Esophagus squamous epithelium (tissue), 4 donors: ENCODE measurements around the gene EXOC6.

Experiments used
- POLR2A ChIP-seq, 4 donors: fragments of 450-650 bp; IDR thresholded peaks; one replicate each; pipeline ENCODE4 v1.6.1; 2017; ENCODE audit warnings: antibody characterized with exemption in 4 of 4, mild to moderate bottlenecking in 4 of 4, moderate library complexity in 3 of 4
- TF ChIP-seq, protein P1 (sequence below), 6 experiments: fragments of 450-650 bp in 4 of 6; fragments of 200-600 bp in 2 of 6; sonication (generic) in 2 of 6; IDR thresholded peaks; one replicate each; pipeline ENCODE4 v1.5.1; 2016 to 2019; ENCODE audit warnings: antibody characterized with exemption in 6 of 6, mild to moderate bottlenecking in 4 of 6, moderate library complexity in 4 of 6

DNA sequence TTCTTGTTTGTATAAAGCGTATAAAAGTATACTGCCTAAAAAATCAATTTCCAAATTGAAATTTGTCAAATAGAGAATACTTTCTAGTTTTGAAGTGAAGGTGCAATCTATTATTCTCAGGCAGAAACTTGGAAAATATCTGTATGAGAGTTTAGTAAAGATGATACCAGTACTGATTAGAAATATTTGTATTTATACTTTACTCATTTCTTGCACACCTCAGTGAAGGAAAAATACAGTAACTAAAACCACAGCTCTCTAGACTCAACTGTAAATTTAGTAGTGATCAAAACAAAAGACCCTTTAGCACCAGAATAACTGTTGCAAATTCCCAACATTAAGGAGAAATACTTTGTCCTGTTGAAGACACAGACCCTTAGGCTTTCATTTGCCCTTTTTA, 140.9 kb downstream of the EXOC6 start:
- TF ChIP-seq, protein P1, sequence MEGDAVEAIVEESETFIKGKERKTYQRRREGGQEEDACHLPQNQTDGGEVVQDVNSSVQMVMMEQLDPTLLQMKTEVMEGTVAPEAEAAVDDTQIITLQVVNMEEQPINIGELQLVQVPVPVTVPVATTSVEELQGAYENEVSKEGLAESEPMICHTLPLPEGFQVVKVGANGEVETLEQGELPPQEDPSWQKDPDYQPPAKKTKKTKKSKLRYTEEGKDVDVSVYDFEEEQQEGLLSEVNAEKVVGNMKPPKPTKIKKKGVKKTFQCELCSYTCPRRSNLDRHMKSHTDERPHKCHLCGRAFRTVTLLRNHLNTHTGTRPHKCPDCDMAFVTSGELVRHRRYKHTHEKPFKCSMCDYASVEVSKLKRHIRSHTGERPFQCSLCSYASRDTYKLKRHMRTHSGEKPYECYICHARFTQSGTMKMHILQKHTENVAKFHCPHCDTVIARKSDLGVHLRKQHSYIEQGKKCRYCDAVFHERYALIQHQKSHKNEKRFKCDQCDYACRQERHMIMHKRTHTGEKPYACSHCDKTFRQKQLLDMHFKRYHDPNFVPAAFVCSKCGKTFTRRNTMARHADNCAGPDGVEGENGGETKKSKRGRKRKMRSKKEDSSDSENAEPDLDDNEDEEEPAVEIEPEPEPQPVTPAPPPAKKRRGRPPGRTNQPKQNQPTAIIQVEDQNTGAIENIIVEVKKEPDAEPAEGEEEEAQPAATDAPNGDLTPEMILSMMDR (IDR thresholded peaks at IDR 0.05), result no peak
- no peak for TF ChIP-seq POLR2A (IDR thresholded peaks at IDR 0.05)
